Karpas-422 (cell line): ENCODE data around the gene OOEP. TPM values are rescaled to one million over a fixed set of nuclear protein-coding genes. Genes with fewer than 3 reads are reported as not detected.

ENCODE experiments used
- small RNA-seq: library from RNA; depleted of rRNA; stranded (forward); fragments of <200 nt; gene quantifications from one replicate; pipeline ENCODE3, GENCODE V24; 2014
- total RNA-seq: library from RNA; depleted of rRNA; stranded (reverse); fragments of >200 nt; shearing (Covaris generic); gene quantifications from 2 replicates; pipeline ENCODE4 v1.2.3, GENCODE V29; 2014; ENCODE audit warnings: low replicate concordance; rRNA removed

The OOEP gene
- total RNA-seq, 1 experiment from 2014 or later = not detected

Small RNAs within 50 kb of the gene (small RNA-seq; reads per million reads assigned to genes)
- gene RPL39P3 = 0.51 reads per million, percentile 10 among the genes with 10 or more reads in this experiment

Other genes with a start within 250 kb of the OOEP start
- gene KHDC1L, start 144.4 kb downstream of the OOEP start, total RNA-seq = 4.4 and 5.8 TPM in 2 replicates
- gene KHDC1, start 106.7 kb downstream of the OOEP start, total RNA-seq = 8.2 and 12.2 TPM in 2 replicates
- not detected in 2 replicates for gene DPPA5, start 15.6 kb downstream of the OOEP start, total RNA-seq
- not detected in 2 replicates for gene KHDC3L, start 7.2 kb downstream of the OOEP start, total RNA-seq
- not detected in 2 replicates for gene DDX43, start 24.9 kb upstream of the OOEP start, total RNA-seq
- gene CGAS, start 82.4 kb upstream of the OOEP start, total RNA-seq = 10.7 and 12.8 TPM in 2 replicates
- gene MTO1, start 91.8 kb upstream of the OOEP start, total RNA-seq = 42.9 and 65.9 TPM in 2 replicates
- gene EEF1A1, start 151.1 kb upstream of the OOEP start, total RNA-seq = 10,549 and 10,623 TPM in 2 replicates